GM12873 (cell line): ENCODE results near the gene ASCC1.

Experiments used
- CTCF ChIP-seq: IDR thresholded peaks from 2 replicates; pipeline ENCODE4 v1.5.1; 2012; ENCODE audit warnings: low read depth, mild to moderate bottlenecking, moderate library complexity, low read length, control low read depth; ENCODE audit not compliant: insufficient read depth; ENCODE audit errors: missing control alignments

The ASCC1 gene

DNA sequence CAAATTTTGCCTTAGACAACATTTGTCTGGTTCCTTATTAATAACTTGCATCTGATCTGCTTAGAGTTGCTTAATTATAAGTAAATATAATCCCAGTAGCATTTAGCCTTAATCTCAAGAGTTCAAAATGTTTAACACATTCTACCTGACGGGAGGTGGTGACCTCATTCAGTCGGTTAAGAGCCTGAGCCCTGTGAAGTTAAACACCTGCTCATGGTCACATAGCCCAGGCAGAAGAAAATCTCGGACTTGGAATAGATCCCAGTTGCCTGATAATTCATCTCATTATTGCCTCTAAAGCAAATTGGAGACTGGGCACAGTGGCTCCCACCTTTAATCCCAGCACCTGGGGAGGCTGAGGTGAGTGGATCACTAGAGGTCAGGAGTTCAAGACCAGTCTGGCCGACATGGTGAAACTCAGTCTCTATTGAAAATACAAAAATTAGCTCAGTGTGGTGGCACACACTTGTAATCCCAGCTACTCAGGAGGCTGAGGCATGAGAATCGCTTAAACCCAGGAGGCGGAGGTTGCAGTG is 18.6 kb upstream of the ASCC1 start:
- no peak for TF ChIP-seq CTCF

GRCh38 chr10:72233621-72234020 is 17.5 kb upstream of the ASCC1 start:
- no peak for TF ChIP-seq CTCF

GRCh38 chr10:72229261-72230251 is 13.5 kb upstream of the ASCC1 start:
- TF ChIP-seq CTCF, result no peak

- TF ChIP-seq CTCF, result no peak
Measured at GRCh38 chr10:72228318-72228751, 12.3 kb upstream of the ASCC1 start.

- TF ChIP-seq CTCF, result no peak
Measured at GRCh38 chr10:72227826-72228225, 11.8 kb upstream of the ASCC1 start.

- TF ChIP-seq CTCF, result no peak
Measured at GRCh38 chr10:72226418-72227027, 10.4 kb upstream of the ASCC1 start.

DNA sequence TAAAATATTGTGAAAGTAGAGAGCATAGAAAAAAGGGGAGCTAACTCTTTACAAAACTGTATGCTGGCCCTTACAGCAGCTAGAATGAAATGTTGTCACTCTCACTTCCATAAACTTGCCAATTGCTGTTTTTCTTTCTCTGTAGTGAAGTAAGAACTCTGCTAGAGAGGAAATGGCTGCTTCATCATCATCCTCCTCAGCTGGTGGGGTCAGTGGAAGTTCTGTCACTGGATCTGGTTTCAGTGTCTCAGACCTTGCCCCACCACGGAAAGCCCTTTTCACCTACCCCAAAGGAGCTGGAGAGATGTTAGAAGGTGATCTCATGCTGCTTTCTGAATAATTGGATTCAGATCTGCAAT is 7.6 kb upstream of the ASCC1 start:
- no peak for TF ChIP-seq CTCF
